ENCODE results near the gene HELB.

DNA sequence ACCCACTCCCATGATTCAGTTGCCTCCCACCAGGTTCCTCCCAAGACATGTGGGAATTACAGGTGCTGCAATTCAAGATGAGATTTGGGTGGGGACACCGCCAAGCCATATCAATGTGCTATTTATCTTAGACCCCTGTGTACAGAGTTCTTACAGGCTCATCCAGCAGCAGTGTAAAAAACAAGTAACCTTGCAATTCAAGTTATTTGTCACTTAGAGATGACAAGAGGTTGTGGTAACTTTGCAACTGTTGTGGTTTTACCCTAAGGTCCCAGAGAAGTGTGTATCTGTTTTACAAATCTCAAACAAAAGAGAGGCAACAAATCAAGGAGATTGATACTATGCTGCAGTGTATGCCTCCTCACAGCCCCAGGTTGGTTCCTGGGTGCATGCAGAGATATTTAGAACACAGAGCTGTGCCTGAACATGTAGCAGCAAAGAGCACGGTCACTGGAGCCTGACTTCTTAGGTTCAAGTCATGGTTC is 11.5 kb upstream of the HELB start:
- TF ChIP-seq, protein P1, sequence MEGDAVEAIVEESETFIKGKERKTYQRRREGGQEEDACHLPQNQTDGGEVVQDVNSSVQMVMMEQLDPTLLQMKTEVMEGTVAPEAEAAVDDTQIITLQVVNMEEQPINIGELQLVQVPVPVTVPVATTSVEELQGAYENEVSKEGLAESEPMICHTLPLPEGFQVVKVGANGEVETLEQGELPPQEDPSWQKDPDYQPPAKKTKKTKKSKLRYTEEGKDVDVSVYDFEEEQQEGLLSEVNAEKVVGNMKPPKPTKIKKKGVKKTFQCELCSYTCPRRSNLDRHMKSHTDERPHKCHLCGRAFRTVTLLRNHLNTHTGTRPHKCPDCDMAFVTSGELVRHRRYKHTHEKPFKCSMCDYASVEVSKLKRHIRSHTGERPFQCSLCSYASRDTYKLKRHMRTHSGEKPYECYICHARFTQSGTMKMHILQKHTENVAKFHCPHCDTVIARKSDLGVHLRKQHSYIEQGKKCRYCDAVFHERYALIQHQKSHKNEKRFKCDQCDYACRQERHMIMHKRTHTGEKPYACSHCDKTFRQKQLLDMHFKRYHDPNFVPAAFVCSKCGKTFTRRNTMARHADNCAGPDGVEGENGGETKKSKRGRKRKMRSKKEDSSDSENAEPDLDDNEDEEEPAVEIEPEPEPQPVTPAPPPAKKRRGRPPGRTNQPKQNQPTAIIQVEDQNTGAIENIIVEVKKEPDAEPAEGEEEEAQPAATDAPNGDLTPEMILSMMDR (IDR thresholded peaks at IDR 0.05; ENCODE audit: control extremely low read depth in 1 of 3, insufficient read depth in 1 of 3, low read depth in 1 of 3, low read length in 3 of 3): no peak
- TF ChIP-seq RFX5 (IDR thresholded peaks at IDR 0.05; ENCODE audit: borderline replicate concordance, low read depth, low read length): no peak
- TF ChIP-seq POLR2A (IDR thresholded peaks at IDR 0.05; ENCODE audit: control extremely low read depth in 1 of 2, low read depth in 2 of 2, low read length in 2 of 2): no peak
- no peak for TF ChIP-seq SAP30 (IDR thresholded peaks at IDR 0.05; ENCODE audit: insufficient read depth, insufficient replicate concordance, low read length)
- TF ChIP-seq EZH2 (IDR thresholded peaks at IDR 0.05; ENCODE audit: low read depth, low read length, severe bottlenecking): no peak
- TF ChIP-seq TAF1 (IDR thresholded peaks at IDR 0.05; ENCODE audit: low read depth, low read length): no peak
- TF ChIP-seq, protein P2, sequence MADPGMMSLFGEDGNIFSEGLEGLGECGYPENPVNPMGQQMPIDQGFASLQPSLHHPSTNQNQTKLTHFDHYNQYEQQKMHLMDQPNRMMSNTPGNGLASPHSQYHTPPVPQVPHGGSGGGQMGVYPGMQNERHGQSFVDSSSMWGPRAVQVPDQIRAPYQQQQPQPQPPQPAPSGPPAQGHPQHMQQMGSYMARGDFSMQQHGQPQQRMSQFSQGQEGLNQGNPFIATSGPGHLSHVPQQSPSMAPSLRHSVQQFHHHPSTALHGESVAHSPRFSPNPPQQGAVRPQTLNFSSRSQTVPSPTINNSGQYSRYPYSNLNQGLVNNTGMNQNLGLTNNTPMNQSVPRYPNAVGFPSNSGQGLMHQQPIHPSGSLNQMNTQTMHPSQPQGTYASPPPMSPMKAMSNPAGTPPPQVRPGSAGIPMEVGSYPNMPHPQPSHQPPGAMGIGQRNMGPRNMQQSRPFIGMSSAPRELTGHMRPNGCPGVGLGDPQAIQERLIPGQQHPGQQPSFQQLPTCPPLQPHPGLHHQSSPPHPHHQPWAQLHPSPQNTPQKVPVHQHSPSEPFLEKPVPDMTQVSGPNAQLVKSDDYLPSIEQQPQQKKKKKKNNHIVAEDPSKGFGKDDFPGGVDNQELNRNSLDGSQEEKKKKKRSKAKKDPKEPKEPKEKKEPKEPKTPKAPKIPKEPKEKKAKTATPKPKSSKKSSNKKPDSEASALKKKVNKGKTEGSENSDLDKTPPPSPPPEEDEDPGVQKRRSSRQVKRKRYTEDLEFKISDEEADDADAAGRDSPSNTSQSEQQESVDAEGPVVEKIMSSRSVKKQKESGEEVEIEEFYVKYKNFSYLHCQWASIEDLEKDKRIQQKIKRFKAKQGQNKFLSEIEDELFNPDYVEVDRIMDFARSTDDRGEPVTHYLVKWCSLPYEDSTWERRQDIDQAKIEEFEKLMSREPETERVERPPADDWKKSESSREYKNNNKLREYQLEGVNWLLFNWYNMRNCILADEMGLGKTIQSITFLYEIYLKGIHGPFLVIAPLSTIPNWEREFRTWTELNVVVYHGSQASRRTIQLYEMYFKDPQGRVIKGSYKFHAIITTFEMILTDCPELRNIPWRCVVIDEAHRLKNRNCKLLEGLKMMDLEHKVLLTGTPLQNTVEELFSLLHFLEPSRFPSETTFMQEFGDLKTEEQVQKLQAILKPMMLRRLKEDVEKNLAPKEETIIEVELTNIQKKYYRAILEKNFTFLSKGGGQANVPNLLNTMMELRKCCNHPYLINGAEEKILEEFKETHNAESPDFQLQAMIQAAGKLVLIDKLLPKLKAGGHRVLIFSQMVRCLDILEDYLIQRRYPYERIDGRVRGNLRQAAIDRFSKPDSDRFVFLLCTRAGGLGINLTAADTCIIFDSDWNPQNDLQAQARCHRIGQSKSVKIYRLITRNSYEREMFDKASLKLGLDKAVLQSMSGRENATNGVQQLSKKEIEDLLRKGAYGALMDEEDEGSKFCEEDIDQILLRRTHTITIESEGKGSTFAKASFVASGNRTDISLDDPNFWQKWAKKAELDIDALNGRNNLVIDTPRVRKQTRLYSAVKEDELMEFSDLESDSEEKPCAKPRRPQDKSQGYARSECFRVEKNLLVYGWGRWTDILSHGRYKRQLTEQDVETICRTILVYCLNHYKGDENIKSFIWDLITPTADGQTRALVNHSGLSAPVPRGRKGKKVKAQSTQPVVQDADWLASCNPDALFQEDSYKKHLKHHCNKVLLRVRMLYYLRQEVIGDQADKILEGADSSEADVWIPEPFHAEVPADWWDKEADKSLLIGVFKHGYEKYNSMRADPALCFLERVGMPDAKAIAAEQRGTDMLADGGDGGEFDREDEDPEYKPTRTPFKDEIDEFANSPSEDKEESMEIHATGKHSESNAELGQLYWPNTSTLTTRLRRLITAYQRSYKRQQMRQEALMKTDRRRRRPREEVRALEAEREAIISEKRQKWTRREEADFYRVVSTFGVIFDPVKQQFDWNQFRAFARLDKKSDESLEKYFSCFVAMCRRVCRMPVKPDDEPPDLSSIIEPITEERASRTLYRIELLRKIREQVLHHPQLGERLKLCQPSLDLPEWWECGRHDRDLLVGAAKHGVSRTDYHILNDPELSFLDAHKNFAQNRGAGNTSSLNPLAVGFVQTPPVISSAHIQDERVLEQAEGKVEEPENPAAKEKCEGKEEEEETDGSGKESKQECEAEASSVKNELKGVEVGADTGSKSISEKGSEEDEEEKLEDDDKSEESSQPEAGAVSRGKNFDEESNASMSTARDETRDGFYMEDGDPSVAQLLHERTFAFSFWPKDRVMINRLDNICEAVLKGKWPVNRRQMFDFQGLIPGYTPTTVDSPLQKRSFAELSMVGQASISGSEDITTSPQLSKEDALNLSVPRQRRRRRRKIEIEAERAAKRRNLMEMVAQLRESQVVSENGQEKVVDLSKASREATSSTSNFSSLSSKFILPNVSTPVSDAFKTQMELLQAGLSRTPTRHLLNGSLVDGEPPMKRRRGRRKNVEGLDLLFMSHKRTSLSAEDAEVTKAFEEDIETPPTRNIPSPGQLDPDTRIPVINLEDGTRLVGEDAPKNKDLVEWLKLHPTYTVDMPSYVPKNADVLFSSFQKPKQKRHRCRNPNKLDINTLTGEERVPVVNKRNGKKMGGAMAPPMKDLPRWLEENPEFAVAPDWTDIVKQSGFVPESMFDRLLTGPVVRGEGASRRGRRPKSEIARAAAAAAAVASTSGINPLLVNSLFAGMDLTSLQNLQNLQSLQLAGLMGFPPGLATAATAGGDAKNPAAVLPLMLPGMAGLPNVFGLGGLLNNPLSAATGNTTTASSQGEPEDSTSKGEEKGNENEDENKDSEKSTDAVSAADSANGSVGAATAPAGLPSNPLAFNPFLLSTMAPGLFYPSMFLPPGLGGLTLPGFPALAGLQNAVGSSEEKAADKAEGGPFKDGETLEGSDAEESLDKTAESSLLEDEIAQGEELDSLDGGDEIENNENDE (IDR thresholded peaks at IDR 0.05; ENCODE audit: insufficient replicate concordance, low read length): no peak
- no peak for TF ChIP-seq SP1 (IDR thresholded peaks at IDR 0.05; ENCODE audit: low read depth, low read length)
- TF ChIP-seq TCF12 (IDR thresholded peaks at IDR 0.05; ENCODE audit: low read depth, low read length): no peak
- no peak for TF ChIP-seq POLR2AphosphoS5 (IDR thresholded peaks at IDR 0.05; ENCODE audit: low read depth, low read length)
- no peak for TF ChIP-seq SRF (IDR thresholded peaks at IDR 0.05; ENCODE audit: low read depth, low read length)
- no peak for TF ChIP-seq SUZ12 (IDR thresholded peaks at IDR 0.05; ENCODE audit: low read length)
- TF ChIP-seq, protein P3, sequence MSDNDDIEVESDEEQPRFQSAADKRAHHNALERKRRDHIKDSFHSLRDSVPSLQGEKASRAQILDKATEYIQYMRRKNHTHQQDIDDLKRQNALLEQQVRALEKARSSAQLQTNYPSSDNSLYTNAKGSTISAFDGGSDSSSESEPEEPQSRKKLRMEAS (IDR thresholded peaks at IDR 0.05): no peak
- TF ChIP-seq PHF8 (conservative IDR thresholded peaks at IDR 0.05; ENCODE audit: low read depth, low read length): no peak
